PC-9 (cell line): ENCODE results near the gene IL17RB. TPM values are rescaled to one million over a fixed set of nuclear protein-coding genes. Genes with fewer than 3 reads are reported as not detected.

Experiments used
- BruUV-seq: library from RNA; stranded (reverse); fragments of 400-500 nt; replicated peaks from 2 replicates; lab custom pipeline; 2021; lab: Mats Ljungman, UMichigan
- CTCF ChIA-PET: fragments of 300-600 bp; sonication (Branson Sonifier 250); formaldehyde crosslinking; loops from one replicate; lab custom pipeline; 2022; ENCODE audit warnings: antibody characterized with exemption; lab: Charles Lee
- POLR2A ChIA-PET: fragments of 300-600 bp; sonication (Branson Sonifier 250); formaldehyde crosslinking; loops from one replicate; lab custom pipeline; 2022; ENCODE audit warnings: antibody characterized with exemption; ENCODE audit not compliant: unreplicated experiment; lab: Charles Lee
- DNase-seq, 2 experiments: peaks; one replicate each; pipeline versions ENCODE4 v3.0.0 to v3.0.0-alpha.2; 2015 to 2022; ENCODE audit warnings: mixed read lengths in 1 of 2
- H2AFZ ChIP-seq: fragments of 200-600 bp; sonication (generic); 2 replicates; pipeline ENCODE4 v1.8.1; 2017; ENCODE audit warnings: antibody characterized with exemption
- H3F3A ChIP-seq: fragments of 200-600 bp; sonication (generic); 2 replicates; pipeline ENCODE4 v1.8.1; 2017; ENCODE audit warnings: antibody characterized with exemption, mild to moderate bottlenecking, low read depth; ENCODE audit not compliant: insufficient read depth
- H3K27ac ChIP-seq: fragments of 200-600 bp; sonication (generic); 2 replicates; pipeline ENCODE4 v1.6.1; 2016; ENCODE audit warnings: mixed run types
- H3K27me3 ChIP-seq: fragments of 200-600 bp; sonication (generic); 2 replicates; pipeline ENCODE4 v1.6.1; 2016; ENCODE audit warnings: low read depth, mixed run types; ENCODE audit not compliant: insufficient read depth
- H3K36me3 ChIP-seq: fragments of 200-600 bp; sonication (generic); 2 replicates; pipeline ENCODE4 v1.6.1; 2016; ENCODE audit warnings: low read depth, mixed run types
- H3K4me1 ChIP-seq: fragments of 200-600 bp; sonication (generic); replicated peaks from 2 replicates; pipeline ENCODE4 v1.6.1; 2016; ENCODE audit warnings: mixed run types; ENCODE audit not compliant: insufficient read depth
- H3K4me2 ChIP-seq: fragments of 200-600 bp; sonication (generic); 2 replicates; pipeline ENCODE4 v1.6.1; 2017; ENCODE audit warnings: mixed run types
- H3K4me3 ChIP-seq: fragments of 200-600 bp; sonication (generic); 2 replicates; pipeline ENCODE4 v1.6.1; 2016; ENCODE audit warnings: mixed run types
- H3K79me2 ChIP-seq: fragments of 200-600 bp; sonication (generic); 2 replicates; pipeline ENCODE4 v1.6.1; 2017; ENCODE audit warnings: low read depth, mixed run types
- H3K9me2 ChIP-seq: fragments of 200-600 bp; sonication (generic); 2 replicates; pipeline ENCODE4 v1.8.1; 2017; ENCODE audit warnings: mild to moderate bottlenecking; ENCODE audit not compliant: insufficient read depth
- H3K9me3 ChIP-seq: fragments of 200-600 bp; sonication (generic); 2 replicates; pipeline ENCODE4 v1.8.1; 2016; ENCODE audit warnings: low read depth; ENCODE audit not compliant: insufficient read depth
- H4K20me1 ChIP-seq: fragments of 200-600 bp; sonication (generic); 2 replicates; pipeline ENCODE4 v1.8.1; 2017; ENCODE audit not compliant: insufficient read depth
- CTCF ChIP-seq: fragments of 200-600 bp; sonication (generic); conservative IDR thresholded peaks from 2 replicates; pipeline ENCODE4 v1.6.1; 2017; ENCODE audit warnings: mixed run types, antibody characterized with exemption, mild to moderate bottlenecking, moderate library complexity
- EZH2 ChIP-seq: fragments of 200-600 bp; sonication (generic); IDR thresholded peaks from 2 replicates; pipeline ENCODE4 v1.8.0; 2017; ENCODE audit warnings: antibody characterized with exemption, low read depth
- intact Hi-C: fragments of 100-400 bp; cut with micrococcal nuclease; formaldehyde crosslinking; loops from one replicate; pipeline ENCODE4 v1.10.0; 2022; ENCODE audit not compliant: unreplicated experiment
- total RNA-seq: library from RNA; stranded (reverse); gene quantifications from 2 replicates; pipeline ENCODE4 v1.2.3, GENCODE V29; 2021

IL17RB gene
- total RNA-seq, 1 experiment from 2014 or later: not detected

DNA sequence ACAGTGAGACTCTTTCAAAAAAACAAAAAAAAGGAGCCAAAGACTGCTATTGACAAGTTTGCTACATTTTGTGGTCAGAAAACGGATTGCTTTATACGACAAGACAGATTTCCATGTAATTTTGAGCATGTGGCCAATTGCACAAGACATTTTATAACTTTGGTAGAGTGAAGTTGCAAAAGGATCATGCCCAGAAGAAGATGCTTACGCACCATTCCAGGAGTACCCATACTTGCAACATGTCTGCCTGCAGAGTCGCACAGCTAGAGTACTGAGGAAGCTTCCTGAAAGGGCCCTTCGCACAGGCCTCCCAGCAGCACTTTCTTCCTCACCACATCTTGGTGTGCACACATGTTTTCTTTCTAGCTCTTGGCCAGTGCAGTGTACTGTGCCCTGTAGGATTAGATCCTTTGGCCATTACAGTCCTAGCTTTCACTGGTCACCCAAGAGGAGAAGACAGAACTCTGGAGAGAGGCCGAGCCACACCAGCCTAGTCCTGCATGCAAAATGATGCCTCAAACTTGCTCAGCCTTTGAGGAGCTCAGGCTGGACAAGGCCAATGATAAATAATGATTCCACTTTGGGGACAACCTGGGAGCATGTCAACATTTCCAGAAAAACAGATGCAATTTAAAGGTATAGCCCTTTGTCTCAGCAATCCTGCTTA is 11.8 kb upstream of the IL17RB start:
- no peak overlapping the region for H3K27ac ChIP-seq
- no peaks in the 10 kb centered on the region for H3K9me2 ChIP-seq
- no peaks in the 10 kb centered on the region for H3K36me3 ChIP-seq
- H3K9me3 ChIP-seq: no peaks in the 10 kb centered on the region
- H4K20me1 ChIP-seq: no peaks in the 10 kb centered on the region
- DNase-seq: no peak
- TF ChIP-seq CTCF (no peak), EZH2 (no peak)
- H3F3A ChIP-seq: no peaks in the 10 kb centered on the region
- CTCF ChIA-PET: no interaction called here
- intact Hi-C loops: no loop called here
- no peaks in the 10 kb centered on the region for H3K4me1 ChIP-seq
- no TSS peak for BruUV-seq
- no peak overlapping the region for H2AFZ ChIP-seq
- POLR2A ChIA-PET: no interaction called here
- no peak overlapping the region for H3K4me2 ChIP-seq
- H3K4me3 ChIP-seq: no peak overlapping the region
- no peaks in the 10 kb centered on the region for H3K79me2 ChIP-seq
- H3K27me3 ChIP-seq: peaks cover 13% of the 10 kb centered on the region; the same call in 1 of the 2 replicates

GRCh38 chr3:53835257-53835656 is 11.1 kb upstream of the IL17RB start:
- no peaks in the 10 kb centered on the region for H4K20me1 ChIP-seq
- no TSS peak for BruUV-seq
- intact Hi-C loops: no loop called here
- TF ChIP-seq CTCF (no peak), EZH2 (no peak)
- H3F3A ChIP-seq: no peaks in the 10 kb centered on the region
- H3K4me1 ChIP-seq: no peaks in the 10 kb centered on the region
- H3K4me3 ChIP-seq: no peak overlapping the region
- no peaks in the 10 kb centered on the region for H3K9me3 ChIP-seq
- ChIA-PET CTCF (no interaction called here), POLR2A (no interaction called here)
- H3K27me3 ChIP-seq: peaks cover 18% of the 10 kb centered on the region; the same call in 1 of the 2 replicates
- H3K9me2 ChIP-seq: no peaks in the 10 kb centered on the region
- no peak overlapping the region for H3K4me2 ChIP-seq
- DNase-seq: no peak
- H2AFZ ChIP-seq: no peak overlapping the region
- no peaks in the 10 kb centered on the region for H3K79me2 ChIP-seq
- no peak overlapping the region for H3K27ac ChIP-seq
- no peaks in the 10 kb centered on the region for H3K36me3 ChIP-seq

DNA sequence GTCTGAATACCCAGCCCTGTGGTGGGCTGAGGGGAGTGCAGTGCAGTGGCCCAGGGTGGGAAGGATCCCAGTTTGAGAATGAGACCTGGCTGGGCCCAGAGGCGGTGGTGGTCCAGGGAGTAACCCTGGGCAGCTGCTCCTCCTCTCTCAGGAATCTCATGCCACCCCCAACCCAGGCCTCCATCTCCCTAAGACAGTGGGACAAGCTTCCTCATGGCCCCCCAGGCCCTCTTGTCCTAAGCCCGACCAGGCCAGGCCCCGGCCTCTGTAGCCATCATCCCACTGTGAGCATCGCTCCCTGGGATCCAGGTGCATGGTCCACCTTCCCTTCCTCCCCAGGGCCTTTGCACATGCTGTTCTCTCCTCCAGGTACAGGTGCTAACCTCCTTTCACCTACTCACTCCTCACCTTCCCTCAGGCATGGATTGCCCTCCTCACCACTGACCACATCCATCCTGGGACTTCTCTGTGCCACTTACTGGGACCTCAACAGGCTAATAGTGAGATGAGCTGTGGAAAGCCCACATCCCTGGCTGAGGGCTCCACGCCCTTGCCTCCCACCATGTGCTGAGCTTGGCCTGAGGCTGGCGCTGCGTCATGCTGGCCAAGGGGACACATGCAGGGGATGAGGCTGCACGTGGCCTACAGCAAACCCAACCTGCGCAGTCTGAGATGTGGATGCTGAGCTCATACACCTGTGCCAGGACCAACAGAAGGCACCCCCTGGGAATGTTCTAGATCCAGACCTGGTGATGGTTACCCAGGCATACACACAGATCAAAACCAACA is 10.1 kb upstream of the IL17RB start:
- no peak for DNase-seq
- Histone ChIP-seq H3K4me2 (no peak overlapping the region), H3K9me3 (no peaks in the 10 kb centered on the region), H3K27me3 (peaks cover 20% of the 10 kb centered on the region; the same call in 1 of the 2 replicates), H3K36me3 (no peaks in the 10 kb centered on the region), H3F3A (no peaks in the 10 kb centered on the region), H3K79me2 (no peaks in the 10 kb centered on the region), H3K9me2 (no peaks in the 10 kb centered on the region), H3K4me3 (no peak overlapping the region), H2AFZ (no peak overlapping the region), H4K20me1 (no peaks in the 10 kb centered on the region), H3K4me1 (no peaks in the 10 kb centered on the region), H3K27ac (no peak overlapping the region)
- TF ChIP-seq EZH2: no peak
- no peak for TF ChIP-seq CTCF
- intact Hi-C loops: no loop called here
- POLR2A ChIA-PET: no interaction called here
- CTCF ChIA-PET: no interaction called here
- no TSS peak for BruUV-seq
